Mesothelial cell of epicardium (in vitro differentiated cells): Measurements from ENCODE around the gene PRR7. TPM values are rescaled to one million over a fixed set of nuclear protein-coding genes. Genes with fewer than 3 reads are reported as not detected.

Source experiments
- DNase-seq, 2 experiments: peaks; one replicate each; pipeline ENCODE4 v3.0.0; 2021; ENCODE audit warnings: low spot score in 2 of 2; ENCODE audit not compliant: unreplicated experiment in 2 of 2
- H3K27ac Mint-ChIP-seq: 2 replicates; pipeline ENCODE4 v1.8.0; 2021; ENCODE audit warnings: mixed read lengths
- H3K27me3 Mint-ChIP-seq: 2 replicates; pipeline ENCODE4 v1.8.0; 2021; ENCODE audit warnings: low read depth, mixed read lengths
- H3K36me3 Mint-ChIP-seq: 2 replicates; pipeline ENCODE4 v1.8.0; 2021; ENCODE audit warnings: mixed read lengths
- H3K4me1 Mint-ChIP-seq: 2 replicates; pipeline ENCODE4 v1.8.0; 2021; ENCODE audit warnings: mixed read lengths
- H3K4me3 Mint-ChIP-seq: 2 replicates; pipeline ENCODE4 v1.8.0; 2021; ENCODE audit warnings: mild to moderate bottlenecking, moderate library complexity, mixed read lengths
- H3K9me3 Mint-ChIP-seq: 2 replicates; pipeline ENCODE4 v1.8.0; 2021; ENCODE audit warnings: mixed read lengths
- CTCF ChIP-seq: fragments of 200-600 bp; sonication (generic); IDR thresholded peaks from one replicate; pipeline ENCODE4 v1.5.0; 2021; ENCODE audit warnings: antibody characterized with exemption; ENCODE audit not compliant: unreplicated experiment
- total RNA-seq: library from RNA; stranded (reverse); gene quantifications from 3 replicates; pipeline ENCODE4 v1.2.1, GENCODE V29; 2021

Gene PRR7
- total RNA-seq, 1 donor from 2014 or later = 5.9 TPM

- Mint-ChIP-seq H3K4me1 (peaks cover 6% of the 10 kb centered on the region), H3K27ac (no peak overlapping the region), H3K36me3 (no peaks in the 10 kb centered on the region), H3K27me3 (no peaks in the 10 kb centered on the region), H3K9me3 (no peaks in the 10 kb centered on the region), H3K4me3 (no peak overlapping the region)
- no peak for TF ChIP-seq CTCF
- no peak for DNase-seq
Measured at GRCh38 chr5:177421062-177421798, 25.4 kb upstream of the PRR7 start.

- Mint-ChIP-seq H3K4me3 (no peak overlapping the region), H3K27ac (no peak overlapping the region), H3K4me1 (peaks cover 15% of the 10 kb centered on the region), H3K27me3 (no peaks in the 10 kb centered on the region), H3K36me3 (no peaks in the 10 kb centered on the region), H3K9me3 (no peaks in the 10 kb centered on the region)
- no peak for DNase-seq
- no peak for TF ChIP-seq CTCF
Measured at GRCh38 chr5:177423671-177424070, 22.9 kb upstream of the PRR7 start.

- peaks cover 23% of the 10 kb centered on the region for H3K4me1 Mint-ChIP-seq
- no peaks in the 10 kb centered on the region for H3K36me3 Mint-ChIP-seq
Measured at GRCh38 chr5:177425196-177425800, 21.3 kb upstream of the PRR7 start.

GRCh38 chr5:177425801-177426565 is 20.6 kb upstream of the PRR7 start:
- no peak for TF ChIP-seq CTCF
- no peaks in the 10 kb centered on the region for H3K27me3 Mint-ChIP-seq
- peak; percentile 97 to 100 for DNase-seq
- peak overlapping the region; percentile 91 for H3K4me3 Mint-ChIP-seq
- H3K9me3 Mint-ChIP-seq = no peaks in the 10 kb centered on the region
- no peaks in the 10 kb centered on the region for H3K36me3 Mint-ChIP-seq
- H3K4me1 Mint-ChIP-seq = peaks cover 23% of the 10 kb centered on the region
- H3K27ac Mint-ChIP-seq = peak overlapping the region; percentile 99

More at GRCh38 chr5:177425196-177425800, 21.3 kb upstream of the PRR7 start:
- H3K4me3 Mint-ChIP-seq = peak overlapping the region; percentile 91
- TF ChIP-seq CTCF = no peak
- no peaks in the 10 kb centered on the region for H3K9me3 Mint-ChIP-seq
- peak overlapping the region; percentile 99 for H3K27ac Mint-ChIP-seq
- no peak for DNase-seq
- H3K27me3 Mint-ChIP-seq = no peaks in the 10 kb centered on the region

GRCh38 chr5:177426566-177427210 is 19.9 kb upstream of the PRR7 start, which contains the start of gene GRK6:
Gene GRK6, plus strand, starts transcription at chr5:177426676. Its CDS starts 170 bp downstream, at chr5:177426846.
- no peak for TF ChIP-seq CTCF
- no peaks in the 10 kb centered on the region for H3K36me3 Mint-ChIP-seq
- DNase-seq = peak in 1 of 2 experiments; percentile 65
- peak within 1 kb of the TSS; percentile 99 for H3K27ac Mint-ChIP-seq
- H3K27me3 Mint-ChIP-seq = no peaks in the 10 kb centered on the region
- peak within 1 kb of the TSS; percentile 91 for H3K4me3 Mint-ChIP-seq
- H3K4me1 Mint-ChIP-seq = peaks cover 23% of the 10 kb centered on the region
- no peaks in the 10 kb centered on the region for H3K9me3 Mint-ChIP-seq
